ENCODE measurements around the gene TDRD9.

TDRD9 gene

DNA sequence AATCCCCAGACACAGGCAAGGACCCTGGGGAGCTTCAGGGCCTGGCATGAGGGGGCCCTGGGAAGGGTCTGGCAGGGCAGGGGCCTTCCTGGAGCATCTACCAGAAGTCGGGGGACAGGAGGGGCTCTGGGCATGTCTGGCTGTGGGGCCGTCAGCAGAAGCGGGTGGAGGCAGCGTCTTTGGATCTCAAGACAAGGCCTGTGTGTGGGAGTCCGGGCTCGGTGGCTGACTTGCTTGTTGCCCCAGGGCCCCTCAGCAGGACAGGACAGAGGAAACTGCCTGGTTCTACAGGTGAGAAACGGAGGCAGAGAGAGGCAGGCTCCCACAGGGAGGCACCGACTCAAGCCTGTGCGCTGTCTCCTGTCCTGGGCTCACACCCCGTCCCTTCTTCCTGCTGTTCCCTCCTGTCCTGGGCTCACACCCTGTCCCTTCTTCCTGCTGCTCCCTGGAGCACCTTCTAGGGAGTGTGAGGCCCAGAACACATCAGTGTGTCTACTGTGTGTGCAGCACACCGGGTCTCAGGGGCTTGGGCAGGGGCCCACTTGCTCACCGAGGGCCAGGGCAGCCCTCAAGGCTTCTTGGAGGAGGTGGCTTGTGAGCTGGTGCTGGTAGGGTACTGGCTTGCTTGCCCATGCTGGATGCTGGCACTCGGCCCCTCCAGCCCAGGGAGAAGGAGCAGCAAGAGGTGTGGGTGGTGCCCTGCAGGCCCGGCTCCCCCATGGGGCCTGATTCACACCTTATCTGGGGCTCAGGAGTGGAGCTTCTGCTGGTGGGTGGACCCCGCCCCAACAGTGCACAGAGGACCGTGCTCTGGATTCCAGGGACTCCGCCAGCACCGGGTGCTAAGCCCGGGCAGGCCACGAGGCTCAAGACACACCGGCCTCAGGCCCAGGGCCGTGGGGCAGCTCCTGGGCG, 172.2 kb downstream of the TDRD9 start:
- TF ChIP-seq, protein P1, sequence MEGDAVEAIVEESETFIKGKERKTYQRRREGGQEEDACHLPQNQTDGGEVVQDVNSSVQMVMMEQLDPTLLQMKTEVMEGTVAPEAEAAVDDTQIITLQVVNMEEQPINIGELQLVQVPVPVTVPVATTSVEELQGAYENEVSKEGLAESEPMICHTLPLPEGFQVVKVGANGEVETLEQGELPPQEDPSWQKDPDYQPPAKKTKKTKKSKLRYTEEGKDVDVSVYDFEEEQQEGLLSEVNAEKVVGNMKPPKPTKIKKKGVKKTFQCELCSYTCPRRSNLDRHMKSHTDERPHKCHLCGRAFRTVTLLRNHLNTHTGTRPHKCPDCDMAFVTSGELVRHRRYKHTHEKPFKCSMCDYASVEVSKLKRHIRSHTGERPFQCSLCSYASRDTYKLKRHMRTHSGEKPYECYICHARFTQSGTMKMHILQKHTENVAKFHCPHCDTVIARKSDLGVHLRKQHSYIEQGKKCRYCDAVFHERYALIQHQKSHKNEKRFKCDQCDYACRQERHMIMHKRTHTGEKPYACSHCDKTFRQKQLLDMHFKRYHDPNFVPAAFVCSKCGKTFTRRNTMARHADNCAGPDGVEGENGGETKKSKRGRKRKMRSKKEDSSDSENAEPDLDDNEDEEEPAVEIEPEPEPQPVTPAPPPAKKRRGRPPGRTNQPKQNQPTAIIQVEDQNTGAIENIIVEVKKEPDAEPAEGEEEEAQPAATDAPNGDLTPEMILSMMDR (IDR thresholded peaks at IDR 0.05; ENCODE audit: extremely low read depth, missing control alignments) = no peak
- no peak for DNase-seq (ENCODE audit: low spot score)

DNA sequence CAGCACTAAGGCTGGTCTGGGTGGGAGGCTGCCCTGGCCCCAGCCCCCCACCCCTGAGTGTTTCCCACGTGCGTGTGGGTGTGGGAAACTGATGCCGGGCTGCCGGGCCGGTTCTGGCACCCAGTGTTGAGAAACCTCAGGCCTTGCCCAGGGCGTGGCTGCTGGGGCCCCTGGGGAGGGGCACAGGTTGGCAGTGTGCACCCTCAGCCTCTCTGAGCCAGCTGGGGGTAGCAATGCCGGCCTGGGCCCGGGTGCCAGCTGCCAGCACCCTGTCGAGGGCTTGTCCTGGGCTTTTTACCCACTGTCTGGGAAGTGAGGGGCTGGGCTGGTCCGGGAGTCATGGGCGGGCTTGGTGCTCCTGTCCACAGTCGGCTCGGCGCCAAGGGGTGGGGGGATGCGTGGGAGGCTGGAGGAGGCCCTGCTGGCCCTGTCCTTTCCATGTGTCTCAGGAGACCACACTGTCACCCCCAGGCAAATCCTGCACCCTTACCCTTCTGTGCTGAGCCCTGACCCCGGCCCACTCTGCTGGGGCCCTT, 172.9 kb downstream of the TDRD9 start:
- TF ChIP-seq, protein P1 (IDR thresholded peaks at IDR 0.05; ENCODE audit: extremely low read depth, missing control alignments) = no peak

DNA sequence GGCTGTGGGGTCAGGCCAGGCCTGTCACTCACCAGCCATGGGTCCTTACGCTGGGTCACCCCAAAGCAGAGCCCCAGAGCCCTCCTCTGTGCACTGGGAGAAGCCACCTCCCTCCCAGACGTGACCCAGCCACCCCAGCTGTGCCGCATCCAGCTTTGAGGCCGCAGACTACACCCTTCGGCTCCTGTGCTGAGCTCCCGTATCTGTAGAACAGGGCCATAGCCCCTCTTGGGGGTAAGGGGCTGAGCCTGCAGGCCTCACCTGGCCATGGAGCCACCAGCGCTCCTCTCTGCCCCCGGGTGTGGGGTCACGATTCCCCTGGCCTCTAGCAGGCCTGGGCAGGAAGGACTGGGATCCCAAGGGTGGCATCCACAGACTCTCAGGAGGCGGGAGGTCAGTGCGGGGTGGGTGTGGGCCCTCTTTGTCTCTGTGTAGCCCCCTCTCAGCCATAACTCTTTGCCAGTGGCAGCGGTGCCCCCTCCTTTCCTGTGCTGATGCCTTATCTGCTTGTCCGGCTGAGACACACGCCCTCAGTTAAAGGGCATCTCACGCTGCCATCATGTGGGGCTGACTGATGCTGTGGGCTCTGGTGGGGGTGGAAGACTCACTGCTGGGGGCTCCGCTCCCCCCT, 173.5 kb downstream of the TDRD9 start:
- no peak for DNase-seq (ENCODE audit: low spot score)
- TF ChIP-seq, protein P1 (IDR thresholded peaks at IDR 0.05; ENCODE audit: extremely low read depth, missing control alignments) = no peak

More for the DNA sequence above, 172.9 kb downstream of the TDRD9 start:
- DNase-seq (ENCODE audit: low spot score) = no peak
